EL (cell line): Measurements from ENCODE around the gene NUTM2B.
"Not testable (repeated sequence)": the region's sequence is repeated elsewhere in the genome, so short reads cannot be mapped to it uniquely, and the experiment has no call there.

Experiments
- DNase-seq: peaks from one replicate; pipeline ENCODE4 v3.0.0-alpha.2; 2016

NUTM2B gene

GRCh38 chr10:79753601-79754000 is 50.6 kb downstream of the NUTM2B start:
- DNase-seq = not testable (repeated sequence)

- DNase-seq = not testable (repeated sequence)
These were observed 55.4 kb downstream of the NUTM2B start for GRCh38 chr10:79758297-79758993.
